HCT116 (cell line): ENCODE measurements around the gene LMNTD2. TPM values are rescaled to one million over a fixed set of nuclear protein-coding genes. Genes with fewer than 3 reads are reported as not detected.

Experiments used
- ATAC-seq: fragments of 200-7000 bp; cut with Tn5 transposase; 2 replicates; pipeline ENCODE4 v1.9.1; 2020; ENCODE audit warnings: mild to moderate bottlenecking, moderate library complexity
- BruUV-seq: library from RNA; stranded (reverse); fragments of 400-500 nt; replicated peaks from 2 replicates; lab custom pipeline; 2021; lab: Mats Ljungman, UMichigan
- CTCF ChIA-PET: fragments of 300-600 bp; sonication (Branson Sonifier 250); formaldehyde crosslinking; loops from one replicate; lab custom pipeline; 2021; ENCODE audit warnings: antibody characterized with exemption; lab: Charles Lee
- POLR2A ChIA-PET: fragments of 300-600, 350-600 bp; sonication (Branson Sonifier 250); formaldehyde crosslinking; loops from one replicate; lab custom pipeline; 2021; ENCODE audit warnings: antibody characterized with exemption; lab: Charles Lee
- RAD21 ChIA-PET, 2 experiments: fragments of 300-600 bp; sonication (Branson Sonifier 250); formaldehyde crosslinking; loops; one replicate each; lab custom pipeline; 2023; ENCODE audit warnings: low total read pairs in 2 of 2; ENCODE audit not compliant: uncharacterized antibody in 2 of 2, unreplicated experiment in 2 of 2, low non-redundant PET in 1 of 2; lab: Charles Lee
- DNase-seq: peaks from one replicate; pipeline ENCODE4 v3.0.0-alpha.2; 2010; ENCODE audit warnings: low read depth, low spot score
- H2AFZ ChIP-seq: fragments of 200-600 bp; shearing (Covaris generic), sonication (generic); 2 replicates; pipeline ENCODE4 v1.6.1; 2017; ENCODE audit warnings: low read depth, mixed run types, mixed read lengths, antibody characterized with exemption, low read length; ENCODE audit not compliant: poor library complexity, severe bottlenecking
- H3K27ac ChIP-seq: 2 replicates; pipeline ENCODE4 v1.5.1; 2012; ENCODE audit warnings: low read depth, low read length
- H3K27me3 ChIP-seq: fragments of 200-600 bp; sonication (generic); 2 replicates; pipeline ENCODE4 v1.6.1; 2016; ENCODE audit warnings: mixed run types, low read length, mixed read lengths; ENCODE audit not compliant: insufficient read depth
- H3K36me3 ChIP-seq, 2 experiments: fragments of 200-500 bp in 1 of 2; fragments of 200-600 bp in 1 of 2; sonication (Bioruptor generic) in 1 of 2; sonication (generic) in 1 of 2; 2 replicates each; pipeline versions ENCODE4 v1.5.1 to v1.6.1; 2014 to 2016; ENCODE audit warnings: low read length in 2 of 2, inconsistent platforms in 1 of 2, mixed read lengths in 1 of 2, mixed run types in 1 of 2; ENCODE audit not compliant: insufficient read depth in 2 of 2, control insufficient read depth in 1 of 2
- H3K4me1 ChIP-seq, 2 experiments: fragments of 200-600 bp in 1 of 2; sonication (generic) in 1 of 2; 2 replicates each; pipeline versions ENCODE4 v1.5.1 to v1.6.1; 2012 to 2017; ENCODE audit warnings: low read length in 2 of 2, inconsistent platforms in 1 of 2, mild to moderate bottlenecking in 1 of 2, mixed read lengths in 1 of 2, mixed run types in 1 of 2, moderate library complexity in 1 of 2; ENCODE audit not compliant: insufficient read depth in 2 of 2, control insufficient read depth in 1 of 2
- H3K4me2 ChIP-seq: fragments of 200-600 bp; sonication (generic); 2 replicates; pipeline ENCODE4 v1.6.1; 2017; ENCODE audit warnings: mixed run types, low read length, mixed read lengths
- H3K4me3 ChIP-seq, 2 experiments: fragments of 200-600 bp in 1 of 2; sonication (generic) in 1 of 2; replicated peaks in 1 of 2; 2 replicates each; pipeline ENCODE4 v1.5.1; 2011 to 2016; ENCODE audit warnings: low read length in 2 of 2, control low read depth in 1 of 2, low read depth in 1 of 2, mild to moderate bottlenecking in 1 of 2, mixed read lengths in 1 of 2, mixed run types in 1 of 2
- H3K79me2 ChIP-seq: fragments of 200-600 bp; sonication (generic); 2 replicates; pipeline ENCODE4 v1.6.1; 2017; ENCODE audit warnings: mild to moderate bottlenecking, mixed run types, low read length, moderate library complexity, mixed read lengths; ENCODE audit not compliant: insufficient read depth
- H3K9ac ChIP-seq: fragments of 200-600 bp; sonication (generic); 2 replicates; pipeline ENCODE4 v1.6.1; 2016; ENCODE audit warnings: low read length, mixed read lengths
- H3K9me2 ChIP-seq: fragments of 200-600 bp; sonication (generic), shearing (Covaris generic); 2 replicates; pipeline ENCODE4 v1.6.1; 2017; ENCODE audit warnings: mixed run types, mild to moderate bottlenecking, moderate library complexity; ENCODE audit not compliant: insufficient read depth
- H3K9me3 ChIP-seq, 2 experiments: fragments of 200-500 bp in 1 of 2; fragments of 200-600 bp in 1 of 2; sonication (Bioruptor generic) in 1 of 2; sonication (generic) in 1 of 2; 2 replicates each; pipeline ENCODE4 v1.6.1; 2014 to 2017; ENCODE audit warnings: low read length in 2 of 2, mixed read lengths in 2 of 2, inconsistent platforms in 1 of 2, low read depth in 1 of 2, mild to moderate bottlenecking in 1 of 2, mixed run types in 1 of 2, moderate library complexity in 1 of 2; ENCODE audit not compliant: control insufficient read depth in 1 of 2, insufficient read depth in 1 of 2
- H4K20me1 ChIP-seq: fragments of 200-600 bp; sonication (generic), shearing (Covaris generic); 2 replicates; pipeline ENCODE4 v1.6.1; 2017; ENCODE audit warnings: mixed run types, mild to moderate bottlenecking, moderate library complexity; ENCODE audit not compliant: insufficient read depth
- CEBPB ChIP-seq: IDR thresholded peaks from 2 replicates; pipeline ENCODE4 v1.6.1; 2012; ENCODE audit warnings: low read depth
- EGR1 ChIP-seq: IDR thresholded peaks from 2 replicates; pipeline ENCODE4 v1.6.1; 2012; ENCODE audit warnings: low read depth
- ELF1 ChIP-seq: IDR thresholded peaks from 2 replicates; pipeline ENCODE4 v1.6.1; 2012; ENCODE audit warnings: low read depth, borderline replicate concordance
- EZH2 ChIP-seq: fragments of 200-600 bp; sonication (generic); IDR thresholded peaks from 2 replicates; pipeline ENCODE4 v1.6.1; 2017; ENCODE audit warnings: antibody characterized with exemption, mixed run types
- EZH2phosphoT487 ChIP-seq: fragments of 200-600 bp; IDR thresholded peaks from 2 replicates; pipeline ENCODE4 v1.6.1; 2018; ENCODE audit warnings: antibody characterized with exemption, borderline replicate concordance
- FOSL1 ChIP-seq: IDR thresholded peaks from 2 replicates; pipeline ENCODE4 v1.6.1; 2012; ENCODE audit warnings: low read depth
- JUND ChIP-seq: IDR thresholded peaks from 2 replicates; pipeline ENCODE4 v1.6.1; 2012
- POLR2AphosphoS5 ChIP-seq: IDR thresholded peaks from 2 replicates; pipeline ENCODE4 v1.6.1; 2011; ENCODE audit warnings: mild to moderate bottlenecking, low read depth, low read length, moderate library complexity
- SIN3A ChIP-seq: IDR thresholded peaks from 2 replicates; pipeline ENCODE4 v1.6.1; 2012; ENCODE audit warnings: low read depth
- SP1 ChIP-seq: IDR thresholded peaks from 2 replicates; pipeline ENCODE4 v1.6.1; 2012; ENCODE audit warnings: low read depth
- SRF ChIP-seq: IDR thresholded peaks from 2 replicates; pipeline ENCODE4 v1.6.1; 2012; ENCODE audit warnings: low read depth
- TCF7L2 ChIP-seq: IDR thresholded peaks from 2 replicates; pipeline ENCODE4 v1.7.0; 2011; ENCODE audit warnings: borderline replicate concordance, inconsistent platforms; ENCODE audit not compliant: insufficient read depth, insufficient read length; ENCODE audit errors: extremely low read depth
- ZFX ChIP-seq: fragments of 450-650 bp; IDR thresholded peaks from 2 replicates; pipeline ENCODE4 v1.6.1; 2017
- ZNF274 ChIP-seq: fragments of 200-500 bp; sonication (Bioruptor generic); IDR thresholded peaks from 2 replicates; pipeline ENCODE4 v1.6.1; 2014; ENCODE audit warnings: mild to moderate bottlenecking, low read depth, low read length, inconsistent platforms
- intact Hi-C: fragments of 100-400 bp; cut with micrococcal nuclease; formaldehyde crosslinking; loops from 2 replicates; pipeline ENCODE4 v1.10.0; 2022
- total RNA-seq: library from RNA; stranded (reverse); gene quantifications from one replicate; pipeline ENCODE4 v1.2.1, GENCODE V29; 2021; ENCODE audit not compliant: unreplicated experiment
- TF ChIP-seq, protein P1 (sequence below): IDR thresholded peaks from 2 replicates; pipeline ENCODE4 v1.6.1; 2012
- TF ChIP-seq, protein P2 (sequence below): IDR thresholded peaks from 2 replicates; pipeline ENCODE4 v1.6.1; 2012; ENCODE audit warnings: low read depth
- TF ChIP-seq, protein P3 (sequence below): IDR thresholded peaks from 2 replicates; pipeline ENCODE4 v1.6.1; 2011; ENCODE audit warnings: mild to moderate bottlenecking, low read length, moderate library complexity; ENCODE audit not compliant: insufficient replicate concordance; ENCODE audit errors: extremely low read depth

The LMNTD2 gene
- total RNA-seq, 1 experiment from 2014 or later: 9.5 TPM

DNA sequence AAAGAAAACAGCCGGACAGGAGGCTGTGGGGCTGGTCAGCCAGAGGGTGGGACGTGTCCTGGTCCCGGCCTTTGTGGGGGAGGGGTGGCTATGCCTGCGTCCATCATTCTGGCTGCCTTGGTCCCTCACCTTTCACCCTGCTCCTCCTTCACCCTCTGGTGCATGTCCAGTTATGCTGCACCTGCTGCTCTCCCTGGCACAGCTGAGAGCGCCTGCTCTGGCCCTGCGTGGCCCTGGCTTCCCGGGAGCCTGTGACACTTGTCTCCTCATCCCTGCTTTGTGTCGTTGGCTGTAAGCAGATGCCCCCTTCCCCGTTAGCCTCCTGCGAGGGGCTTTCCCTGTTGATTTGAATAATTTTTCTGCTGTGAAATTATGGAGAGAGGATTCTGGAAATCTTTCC lies 32.4 kb upstream of the LMNTD2 start:
- no peak for DNase-seq
- RAD21 ChIA-PET: no interaction called here
- H3K27me3 ChIP-seq: no peaks in the 10 kb centered on the region
- H3K9me3 ChIP-seq: no peaks in the 10 kb centered on the region
- peaks cover 0 to 8% of the 10 kb centered on the region in 2 experiments; a peak in 2 of 4 replicates for H3K4me1 ChIP-seq
- H3K9ac ChIP-seq: no peak overlapping the region
- no peak overlapping the region for H2AFZ ChIP-seq
- H3K9me2 ChIP-seq: no peaks in the 10 kb centered on the region
- no peak for ATAC-seq
- TF ChIP-seq, protein P1, sequence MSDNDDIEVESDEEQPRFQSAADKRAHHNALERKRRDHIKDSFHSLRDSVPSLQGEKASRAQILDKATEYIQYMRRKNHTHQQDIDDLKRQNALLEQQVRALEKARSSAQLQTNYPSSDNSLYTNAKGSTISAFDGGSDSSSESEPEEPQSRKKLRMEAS: no peak
- no peak for TF ChIP-seq JUND
- TF ChIP-seq SIN3A: no peak
- H4K20me1 ChIP-seq: no peaks in the 10 kb centered on the region
- H3K4me2 ChIP-seq: no peak overlapping the region
- POLR2A ChIA-PET: no interaction called here
- H3K36me3 ChIP-seq: peaks cover 66 to 67% of the 10 kb centered on the region in 2 experiments
- BruUV-seq: no TSS peak
- peaks cover 84% of the 10 kb centered on the region for H3K79me2 ChIP-seq
- intact Hi-C loops: no loop called here
- no peak overlapping the region for H3K27ac ChIP-seq
- CTCF ChIA-PET: no interaction called here
- no peak overlapping the region for H3K4me3 ChIP-seq

DNA sequence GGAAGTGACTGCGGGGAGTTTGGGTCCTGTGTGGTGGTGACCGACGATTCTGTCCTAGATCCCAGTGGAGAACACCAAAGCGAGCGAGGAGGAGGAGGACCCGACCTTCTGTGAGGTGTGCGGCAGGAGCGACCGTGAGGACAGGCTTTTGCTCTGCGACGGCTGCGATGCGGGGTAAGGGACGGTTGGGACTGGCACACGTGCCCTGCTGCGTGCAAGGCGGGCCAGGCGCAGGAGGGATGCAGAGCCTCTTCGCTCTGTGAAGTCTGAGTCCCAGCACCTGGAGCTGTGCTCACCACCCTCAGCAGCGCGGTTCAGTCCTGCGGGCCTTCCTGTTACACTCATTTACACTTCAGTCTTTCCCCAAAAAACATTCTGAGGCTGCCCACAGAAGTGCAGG lies 32.0 kb upstream of the LMNTD2 start:
- POLR2A ChIA-PET: no interaction called here
- Histone ChIP-seq H3K79me2 (peaks cover 85% of the 10 kb centered on the region), H3K4me2 (no peak overlapping the region), H3K4me3 (no peak overlapping the region), H3K27me3 (no peaks in the 10 kb centered on the region), H3K9ac (no peak overlapping the region), H3K36me3 (peaks cover 67% of the 10 kb centered on the region in 2 experiments), H3K4me1 (peaks cover 0 to 8% of the 10 kb centered on the region in 2 experiments; a peak in 2 of 4 replicates), H3K9me3 (no peaks in the 10 kb centered on the region), H2AFZ (no peak overlapping the region), H3K27ac (no peak overlapping the region)
- intact Hi-C loops: no loop called here
- no TSS peak for BruUV-seq
- RAD21 ChIA-PET: no interaction called here
- no peak for TF ChIP-seq TCF7L2
- no peak for TF ChIP-seq EZH2
- no peak for TF ChIP-seq CEBPB
- no peak for TF ChIP-seq ELF1
- TF ChIP-seq EGR1: no peak
- no peak for TF ChIP-seq ZFX
- no peak for TF ChIP-seq POLR2AphosphoS5
- no peak for TF ChIP-seq FOSL1
- TF ChIP-seq SP1: no peak
- TF ChIP-seq SRF: no peak
- TF ChIP-seq ZNF274: no peak
- no peak for TF ChIP-seq EZH2phosphoT487
- TF ChIP-seq, protein P2, sequence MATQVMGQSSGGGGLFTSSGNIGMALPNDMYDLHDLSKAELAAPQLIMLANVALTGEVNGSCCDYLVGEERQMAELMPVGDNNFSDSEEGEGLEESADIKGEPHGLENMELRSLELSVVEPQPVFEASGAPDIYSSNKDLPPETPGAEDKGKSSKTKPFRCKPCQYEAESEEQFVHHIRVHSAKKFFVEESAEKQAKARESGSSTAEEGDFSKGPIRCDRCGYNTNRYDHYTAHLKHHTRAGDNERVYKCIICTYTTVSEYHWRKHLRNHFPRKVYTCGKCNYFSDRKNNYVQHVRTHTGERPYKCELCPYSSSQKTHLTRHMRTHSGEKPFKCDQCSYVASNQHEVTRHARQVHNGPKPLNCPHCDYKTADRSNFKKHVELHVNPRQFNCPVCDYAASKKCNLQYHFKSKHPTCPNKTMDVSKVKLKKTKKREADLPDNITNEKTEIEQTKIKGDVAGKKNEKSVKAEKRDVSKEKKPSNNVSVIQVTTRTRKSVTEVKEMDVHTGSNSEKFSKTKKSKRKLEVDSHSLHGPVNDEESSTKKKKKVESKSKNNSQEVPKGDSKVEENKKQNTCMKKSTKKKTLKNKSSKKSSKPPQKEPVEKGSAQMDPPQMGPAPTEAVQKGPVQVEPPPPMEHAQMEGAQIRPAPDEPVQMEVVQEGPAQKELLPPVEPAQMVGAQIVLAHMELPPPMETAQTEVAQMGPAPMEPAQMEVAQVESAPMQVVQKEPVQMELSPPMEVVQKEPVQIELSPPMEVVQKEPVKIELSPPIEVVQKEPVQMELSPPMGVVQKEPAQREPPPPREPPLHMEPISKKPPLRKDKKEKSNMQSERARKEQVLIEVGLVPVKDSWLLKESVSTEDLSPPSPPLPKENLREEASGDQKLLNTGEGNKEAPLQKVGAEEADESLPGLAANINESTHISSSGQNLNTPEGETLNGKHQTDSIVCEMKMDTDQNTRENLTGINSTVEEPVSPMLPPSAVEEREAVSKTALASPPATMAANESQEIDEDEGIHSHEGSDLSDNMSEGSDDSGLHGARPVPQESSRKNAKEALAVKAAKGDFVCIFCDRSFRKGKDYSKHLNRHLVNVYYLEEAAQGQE: no peak
- TF ChIP-seq, protein P3, sequence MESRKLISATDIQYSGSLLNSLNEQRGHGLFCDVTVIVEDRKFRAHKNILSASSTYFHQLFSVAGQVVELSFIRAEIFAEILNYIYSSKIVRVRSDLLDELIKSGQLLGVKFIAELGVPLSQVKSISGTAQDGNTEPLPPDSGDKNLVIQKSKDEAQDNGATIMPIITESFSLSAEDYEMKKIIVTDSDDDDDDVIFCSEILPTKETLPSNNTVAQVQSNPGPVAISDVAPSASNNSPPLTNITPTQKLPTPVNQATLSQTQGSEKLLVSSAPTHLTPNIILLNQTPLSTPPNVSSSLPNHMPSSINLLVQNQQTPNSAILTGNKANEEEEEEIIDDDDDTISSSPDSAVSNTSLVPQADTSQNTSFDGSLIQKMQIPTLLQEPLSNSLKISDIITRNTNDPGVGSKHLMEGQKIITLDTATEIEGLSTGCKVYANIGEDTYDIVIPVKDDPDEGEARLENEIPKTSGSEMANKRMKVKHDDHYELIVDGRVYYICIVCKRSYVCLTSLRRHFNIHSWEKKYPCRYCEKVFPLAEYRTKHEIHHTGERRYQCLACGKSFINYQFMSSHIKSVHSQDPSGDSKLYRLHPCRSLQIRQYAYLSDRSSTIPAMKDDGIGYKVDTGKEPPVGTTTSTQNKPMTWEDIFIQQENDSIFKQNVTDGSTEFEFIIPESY: no peak
- TF ChIP-seq, all 23 proteins: peak for 0
- ATAC-seq (no peak), DNase-seq (no peak)
- CTCF ChIA-PET: no interaction called here
- Histone ChIP-seq H3K9me2 (no peaks in the 10 kb centered on the region), H4K20me1 (no peaks in the 10 kb centered on the region)
